Neuronal stem cell (in vitro differentiated cells): ENCODE measurements around the gene TOR3A.

Experiments
- DNase-seq: peaks from one replicate; pipeline ENCODE4 v3.0.0-alpha.2; 2013; ENCODE audit warnings: low spot score
- H2AFZ ChIP-seq: one replicate; pipeline ENCODE4 v1.6.1; 2013; ENCODE audit warnings: mild to moderate bottlenecking, low read length, inconsistent platforms
- H2AK5ac ChIP-seq: 2 replicates; pipeline ENCODE4 v1.6.1; 2013; ENCODE audit warnings: low read depth, mild to moderate bottlenecking, inconsistent platforms, low read length, moderate library complexity, mixed read lengths
- H2BK120ac ChIP-seq: 2 replicates; pipeline ENCODE4 v1.6.1; 2013; ENCODE audit warnings: low read depth, mild to moderate bottlenecking, inconsistent platforms, low read length, moderate library complexity, mixed read lengths
- H2BK12ac ChIP-seq: one replicate; pipeline ENCODE4 v1.6.1; 2013; ENCODE audit warnings: low read length, inconsistent platforms
- H2BK15ac ChIP-seq: 2 replicates; pipeline ENCODE4 v1.6.1; 2013; ENCODE audit warnings: mild to moderate bottlenecking, low read length, inconsistent platforms, mixed read lengths
- H2BK5ac ChIP-seq: one replicate; pipeline ENCODE4 v1.6.1; 2013; ENCODE audit warnings: inconsistent platforms, mild to moderate bottlenecking, low read length, moderate library complexity
- H3K14ac ChIP-seq: one replicate; pipeline ENCODE4 v1.6.1; 2013; ENCODE audit warnings: low read length, inconsistent platforms
- H3K18ac ChIP-seq: 2 replicates; pipeline ENCODE4 v1.6.1; 2013; ENCODE audit warnings: low read length, inconsistent platforms
- H3K23ac ChIP-seq: 2 replicates; pipeline ENCODE4 v1.6.1; 2013; ENCODE audit warnings: low read depth, mild to moderate bottlenecking, mixed read lengths, low read length, inconsistent platforms; ENCODE audit not compliant: poor library complexity
- H3K27ac ChIP-seq: replicated peaks from 3 replicates; pipeline ENCODE4 v1.5.1; 2013; ENCODE audit warnings: low read length, inconsistent platforms
- H3K27me3 ChIP-seq, 3 experiments: 2 replicates each; pipeline ENCODE4 v1.6.1; 2013; ENCODE audit warnings: low read length in 3 of 3, mild to moderate bottlenecking in 2 of 3, inconsistent platforms in 1 of 3, low read depth in 1 of 3, mixed read lengths in 1 of 3, moderate library complexity in 1 of 3; ENCODE audit not compliant: control insufficient read depth in 3 of 3, insufficient read depth in 3 of 3
- H3K36me3 ChIP-seq, 2 donors: replicated peaks in 1 of 2; 2 replicates each; pipeline ENCODE4 v1.6.1; 2013; ENCODE audit warnings: low read length in 2 of 2; ENCODE audit not compliant: control insufficient read depth in 2 of 2, insufficient read depth in 2 of 2
- H3K4ac ChIP-seq: 2 replicates; pipeline ENCODE4 v1.6.1; 2013; ENCODE audit warnings: inconsistent platforms, mild to moderate bottlenecking, low read length, moderate library complexity
- H3K4me1 ChIP-seq, 2 donors: 1 replicate in 1 of 2; 2 replicates in 1 of 2; pipeline ENCODE4 v1.6.1; 2013; ENCODE audit warnings: low read length in 2 of 2, low read depth in 1 of 2; ENCODE audit not compliant: control insufficient read depth in 2 of 2, insufficient read depth in 1 of 2
- H3K4me2 ChIP-seq: one replicate; pipeline ENCODE4 v1.6.1; 2013; ENCODE audit warnings: mild to moderate bottlenecking, low read length, inconsistent platforms; ENCODE audit not compliant: insufficient read depth, poor library complexity, severe bottlenecking
- H3K4me3 ChIP-seq, 2 donors: 2 replicates each; pipeline ENCODE4 v1.5.1; 2013; ENCODE audit warnings: low read length in 2 of 2, mild to moderate bottlenecking in 2 of 2, inconsistent platforms in 1 of 2, moderate library complexity in 1 of 2
- H3K79me1 ChIP-seq: one replicate; pipeline ENCODE4 v1.6.1; 2013; ENCODE audit warnings: low read depth, mild to moderate bottlenecking, inconsistent platforms, low read length, moderate library complexity
- H3K9ac ChIP-seq: one replicate; pipeline ENCODE4 v1.6.1; 2013; ENCODE audit warnings: mild to moderate bottlenecking, low read depth, low read length, inconsistent platforms; ENCODE audit not compliant: poor library complexity
- H3K9me3 ChIP-seq, 2 donors: replicated peaks in 1 of 2; 2 replicates each; pipeline versions ENCODE3 to v1.6.1; 2013; ENCODE audit warnings: low read length in 2 of 2, mild to moderate bottlenecking in 2 of 2, inconsistent platforms in 1 of 2, low read depth in 1 of 2, mixed read lengths in 1 of 2, moderate library complexity in 1 of 2; ENCODE audit not compliant: control insufficient read depth in 2 of 2, insufficient read depth in 1 of 2
- H4K8ac ChIP-seq: one replicate; pipeline ENCODE4 v1.6.1; 2013; ENCODE audit warnings: low read depth, mild to moderate bottlenecking, inconsistent platforms, low read length, moderate library complexity
- H4K91ac ChIP-seq: one replicate; pipeline ENCODE4 v1.6.1; 2013; ENCODE audit warnings: low read length, low read depth, mild to moderate bottlenecking, inconsistent platforms; ENCODE audit not compliant: poor library complexity
- WGBS, 2 donors: extraction: QIAGEN DNeasy Blood & Tissue Kit; methylation state at CpG; one replicate each; pipeline ENCODE4 v1.1.7; 2013; ENCODE audit warnings: missing lambda C conversion rate in 2 of 2, mixed read lengths in 1 of 2; ENCODE audit not compliant: insufficient read length in 2 of 2, insufficient replicate concordance in 1 of 2; ENCODE audit errors: extremely low coverage in 2 of 2; 5-methylcytosine and 5-hydroxymethylcytosine counted together

Gene TOR3A

GRCh38 chr1:179107706-179108629, 26.1 kb downstream of the TOR3A start:
- H4K91ac ChIP-seq, result no peak overlapping the region
- no peak overlapping the region for H3K18ac ChIP-seq
- no peak overlapping the region for H3K9ac ChIP-seq
- H3K4me3 ChIP-seq, result no peak overlapping the region
- no peak overlapping the region for H2BK120ac ChIP-seq
- H3K36me3 ChIP-seq, result peaks cover 22 to 72% of the 10 kb centered on the region in 2 donors
- H3K4ac ChIP-seq, result no peak overlapping the region
- peaks cover 0 to 2% of the 10 kb centered on the region in 2 donors for H3K4me1 ChIP-seq
- H4K8ac ChIP-seq, result no peak overlapping the region
- H2AFZ ChIP-seq, result no peak overlapping the region
- no peak for DNase-seq
- no peak overlapping the region for H3K27ac ChIP-seq
- H2AK5ac ChIP-seq, result no peak overlapping the region
- H3K27me3 ChIP-seq, result no peaks in the 10 kb centered on the region
- no peak overlapping the region for H2BK12ac ChIP-seq
- no peak overlapping the region for H3K23ac ChIP-seq
- H3K4me2 ChIP-seq, result no peak overlapping the region
- no peaks in the 10 kb centered on the region for H3K9me3 ChIP-seq
- H3K14ac ChIP-seq, result no peak overlapping the region
- no peaks in the 10 kb centered on the region for H3K79me1 ChIP-seq
- no peak overlapping the region for H2BK15ac ChIP-seq
- no CpG with 5 or more reads among the region's 15 CpGs for WGBS, 2 donors
- no peak overlapping the region for H2BK5ac ChIP-seq

GRCh38 chr1:179108644-179109043, 26.8 kb downstream of the TOR3A start:
- no peak overlapping the region for H2AFZ ChIP-seq
- H3K18ac ChIP-seq, result no peak overlapping the region
- no peak overlapping the region for H3K4ac ChIP-seq
- no CpG with 5 or more reads among the region's 2 CpGs for WGBS, 2 donors
- H3K36me3 ChIP-seq, result peaks cover 22 to 73% of the 10 kb centered on the region in 2 donors
- H3K27ac ChIP-seq, result no peak overlapping the region
- no peaks in the 10 kb centered on the region for H3K9me3 ChIP-seq
- no peak overlapping the region for H2BK15ac ChIP-seq
- no peak overlapping the region for H2BK120ac ChIP-seq
- no peak overlapping the region for H4K8ac ChIP-seq
- no peak overlapping the region for H3K14ac ChIP-seq
- H3K4me1 ChIP-seq, result peaks cover 0 to under 1% of the 10 kb centered on the region in 2 donors
- no peak overlapping the region for H3K23ac ChIP-seq
- H2BK5ac ChIP-seq, result no peak overlapping the region
- H4K91ac ChIP-seq, result no peak overlapping the region
- no peak for DNase-seq
- no peak overlapping the region for H3K9ac ChIP-seq
- H2AK5ac ChIP-seq, result no peak overlapping the region
- H3K4me3 ChIP-seq, result no peak overlapping the region
- H3K27me3 ChIP-seq, result no peaks in the 10 kb centered on the region
- no peaks in the 10 kb centered on the region for H3K79me1 ChIP-seq
- no peak overlapping the region for H3K4me2 ChIP-seq
- H2BK12ac ChIP-seq, result no peak overlapping the region

DNA sequence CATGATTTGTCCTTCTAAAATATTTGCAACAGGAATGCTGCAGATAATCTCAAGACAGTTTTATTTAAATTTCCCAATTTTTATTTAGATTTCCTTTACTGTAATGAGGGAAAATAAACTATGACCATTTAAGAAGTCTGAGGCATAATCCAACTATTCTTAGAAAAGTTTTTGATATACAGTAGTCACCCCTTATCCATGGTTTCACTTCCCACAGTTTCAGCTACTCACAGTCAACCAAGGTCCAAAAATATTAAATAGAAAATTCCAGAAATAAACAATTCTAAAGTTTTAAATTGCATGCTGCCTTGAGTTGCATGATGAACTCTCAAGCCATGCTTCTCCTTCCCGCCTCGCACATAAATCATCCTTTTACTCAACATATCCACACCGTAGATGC, 33.3 kb downstream of the TOR3A start:
- 100% methylated on average over 3 of the region's 3 CpGs; no CpG with 5 or more reads in 1 of the 2 donors for WGBS, 2 donors

GRCh38 chr1:179119513-179119912, 37.6 kb downstream of the TOR3A start:
- Histone ChIP-seq H3K18ac (no peak overlapping the region), H3K79me1 (no peaks in the 10 kb centered on the region), H4K8ac (no peak overlapping the region), H3K23ac (no peak overlapping the region), H2BK120ac (no peak overlapping the region), H4K91ac (no peak overlapping the region), H3K27ac (no peak overlapping the region), H3K14ac (no peak overlapping the region), H3K4ac (no peak overlapping the region), H3K4me1 (no peaks in the 10 kb centered on the region), H3K9me3 (no peaks in the 10 kb centered on the region), H3K27me3 (no peaks in the 10 kb centered on the region), H3K4me2 (no peak overlapping the region), H2BK12ac (no peak overlapping the region), H3K36me3 (peaks cover 10 to 60% of the 10 kb centered on the region in 2 donors), H2BK15ac (no peak overlapping the region), H2AK5ac (no peak overlapping the region), H2AFZ (no peak overlapping the region), H3K4me3 (no peak overlapping the region), H2BK5ac (no peak overlapping the region), H3K9ac (no peak overlapping the region)
- no peak for DNase-seq

More for the DNA sequence above, 33.3 kb downstream of the TOR3A start:
- Histone ChIP-seq H2BK120ac (no peak overlapping the region), H3K23ac (no peak overlapping the region), H2AK5ac (no peak overlapping the region), H3K4me3 (no peak overlapping the region), H4K91ac (no peak overlapping the region), H3K4me1 (no peaks in the 10 kb centered on the region), H3K4ac (no peak overlapping the region), H2AFZ (no peak overlapping the region), H3K9me3 (no peaks in the 10 kb centered on the region), H4K8ac (no peak overlapping the region), H3K27ac (no peak overlapping the region), H2BK12ac (no peak overlapping the region), H2BK15ac (no peak overlapping the region), H3K79me1 (no peaks in the 10 kb centered on the region), H3K18ac (no peak overlapping the region), H3K14ac (no peak overlapping the region), H3K4me2 (no peak overlapping the region), H3K36me3 (peaks cover 12 to 74% of the 10 kb centered on the region in 2 donors), H3K27me3 (no peaks in the 10 kb centered on the region), H2BK5ac (no peak overlapping the region), H3K9ac (no peak overlapping the region)
- DNase-seq, result no peak
